ENCODE measurements around the gene CEP83.
"Not testable (repeated sequence)": the region's sequence is repeated elsewhere in the genome, so short reads cannot be mapped to it uniquely, and the experiment has no call there.

Gene CEP83

DNA sequence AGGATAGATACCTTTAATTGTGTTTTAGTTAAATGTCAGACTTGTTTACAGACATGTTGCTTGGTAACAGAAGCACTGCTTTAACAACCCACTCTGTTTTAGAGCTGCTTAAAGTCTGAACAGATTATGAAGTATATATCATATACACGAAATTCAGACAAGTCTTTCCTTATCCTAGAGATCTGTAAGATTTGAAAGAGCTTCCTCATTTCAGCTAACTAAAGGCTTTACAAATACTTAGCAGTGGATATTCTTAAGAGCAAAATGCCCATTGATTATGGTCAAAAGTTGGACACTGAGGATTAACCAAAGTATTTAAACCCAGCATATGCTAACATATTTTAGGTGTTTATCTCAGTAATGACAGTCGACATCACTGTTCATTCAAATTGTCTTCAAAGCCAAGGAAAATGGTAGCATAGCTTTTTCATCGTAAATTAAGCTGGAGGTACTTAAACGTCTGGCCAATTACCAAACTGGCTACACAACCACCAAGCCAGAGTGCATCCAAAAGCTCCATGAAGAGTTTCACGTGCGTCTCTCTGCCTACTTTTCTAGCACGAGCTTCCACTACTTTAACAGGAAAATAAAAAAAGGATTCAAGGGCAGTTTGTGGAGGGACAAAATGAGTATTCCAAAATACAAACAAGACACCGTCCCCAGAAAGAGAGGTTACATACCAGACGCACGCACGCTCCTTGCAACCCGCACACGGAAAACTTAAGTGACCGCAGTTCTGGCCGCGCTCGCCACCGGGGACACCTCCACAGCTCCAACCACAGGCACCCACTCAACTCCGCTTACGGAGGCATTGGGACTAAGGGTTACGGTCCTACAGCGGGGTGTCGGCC is 565 bp downstream of the CEP83 start:
- no peak for TF ChIP-seq CTCF (IDR thresholded peaks at IDR 0.05; ENCODE audit: low read depth, low read length)
- no peak for DNase-seq (ENCODE audit: extremely low read depth, low read depth)

- no peak for DNase-seq (ENCODE audit: extremely low read depth, low read depth)
- no peak for TF ChIP-seq CTCF (IDR thresholded peaks at IDR 0.05; ENCODE audit: low read depth, low read length)
Observed at GRCh38 chr12:94457311-94457710, 2.4 kb downstream of the CEP83 start.

DNA sequence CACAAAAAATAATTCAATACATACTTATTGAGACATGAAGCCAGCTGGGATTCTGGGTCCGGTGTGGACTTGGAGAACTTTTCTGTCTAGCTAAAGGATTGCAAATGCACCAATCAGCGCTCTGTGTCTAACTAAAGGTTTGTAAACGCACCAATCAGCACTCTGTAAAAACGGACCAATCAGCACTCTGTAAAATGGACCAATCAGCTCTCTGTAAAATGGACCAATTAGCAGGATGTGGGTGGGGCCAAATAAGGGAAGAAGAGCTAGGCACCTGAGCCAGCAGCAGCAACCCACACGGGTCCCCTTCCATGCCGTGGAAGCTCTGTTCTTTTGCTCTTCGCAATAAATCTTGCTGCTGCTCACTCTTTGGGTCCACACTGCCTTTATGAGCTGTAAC is 5.3 kb downstream of the CEP83 start:
- not testable (repeated sequence) for DNase-seq (ENCODE audit: extremely low read depth, low read depth)

DNA sequence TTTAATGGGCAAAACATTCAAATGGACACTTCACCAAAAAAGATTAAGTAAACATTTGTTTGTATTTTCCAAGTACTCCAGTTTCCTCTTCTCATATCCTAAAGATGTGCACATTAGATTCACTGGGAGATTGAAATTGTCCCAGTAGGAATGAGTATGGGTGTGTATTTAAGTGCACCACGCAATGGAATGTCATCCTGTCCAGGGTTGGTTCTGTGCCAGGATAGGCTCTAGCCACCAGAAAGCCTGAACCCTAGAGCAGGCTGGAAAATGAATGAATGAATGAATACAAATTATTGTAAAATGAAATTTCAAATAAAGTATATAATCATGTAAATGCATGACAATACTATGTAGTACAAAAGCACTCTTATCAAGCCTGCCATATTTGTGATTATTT is 14.0 kb downstream of the CEP83 start:
- DNase-seq (ENCODE audit: extremely low read depth, low read depth) = no peak
- no peak for TF ChIP-seq CTCF (IDR thresholded peaks at IDR 0.05; ENCODE audit: low read depth, low read length)

DNA sequence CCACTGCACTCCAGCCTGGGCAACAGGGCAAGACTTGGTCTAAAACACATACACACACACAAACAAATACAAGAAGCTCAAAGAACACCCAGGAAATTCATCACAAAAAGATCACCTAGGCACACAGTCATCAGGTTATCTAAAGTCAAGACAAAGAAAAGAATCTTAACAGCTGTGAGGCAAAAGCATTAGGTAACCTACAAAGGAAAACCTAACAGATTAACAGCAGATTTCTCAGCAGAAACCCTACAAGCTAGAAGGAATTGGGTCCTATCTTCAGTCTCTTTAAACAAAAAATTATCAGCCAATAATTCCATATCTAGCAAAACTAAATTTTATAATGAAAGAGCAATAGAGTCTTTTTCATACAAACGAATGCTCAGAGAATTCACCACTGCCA is 22.4 kb downstream of the CEP83 start:
- no peak for DNase-seq (ENCODE audit: extremely low read depth, low read depth)
- TF ChIP-seq CTCF (IDR thresholded peaks at IDR 0.05; ENCODE audit: low read depth, low read length) = no peak

DNA sequence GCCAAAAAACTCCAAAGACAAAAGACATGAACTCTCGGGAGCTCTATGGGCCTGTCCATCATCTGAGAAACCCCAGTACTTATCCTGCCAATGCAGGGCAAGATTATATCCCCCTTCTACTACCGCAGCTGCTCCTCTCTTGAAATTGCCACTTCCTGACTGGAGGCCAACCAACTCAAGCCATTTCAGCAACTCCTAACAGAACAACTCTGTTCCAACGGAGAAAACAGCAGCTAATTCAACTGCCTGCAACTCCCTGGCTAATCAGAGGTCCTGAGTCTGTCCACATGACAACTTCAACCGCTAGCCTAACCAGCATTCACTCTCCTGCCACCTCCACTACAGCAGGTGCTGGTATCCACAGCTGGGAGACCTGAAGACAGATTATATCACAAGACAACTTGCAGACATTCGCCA is 24.1 kb downstream of the CEP83 start:
- DNase-seq (ENCODE audit: extremely low read depth, low read depth) = no peak
- TF ChIP-seq CTCF (IDR thresholded peaks at IDR 0.05; ENCODE audit: low read depth, low read length) = no peak

GRCh38 chr12:94434171-94434570 is 25.5 kb downstream of the CEP83 start:
- DNase-seq (ENCODE audit: extremely low read depth, low read depth) = no peak
- TF ChIP-seq CTCF (IDR thresholded peaks at IDR 0.05; ENCODE audit: low read depth, low read length) = peak; percentile 6

- no peak for TF ChIP-seq CTCF (IDR thresholded peaks at IDR 0.05; ENCODE audit: low read depth, low read length)
- DNase-seq (ENCODE audit: extremely low read depth, low read depth) = no peak
Observed at GRCh38 chr12:94433744-94434143, 25.9 kb downstream of the CEP83 start.
